ENCODE data around the gene DIAPH2.

Gene DIAPH2

DNA sequence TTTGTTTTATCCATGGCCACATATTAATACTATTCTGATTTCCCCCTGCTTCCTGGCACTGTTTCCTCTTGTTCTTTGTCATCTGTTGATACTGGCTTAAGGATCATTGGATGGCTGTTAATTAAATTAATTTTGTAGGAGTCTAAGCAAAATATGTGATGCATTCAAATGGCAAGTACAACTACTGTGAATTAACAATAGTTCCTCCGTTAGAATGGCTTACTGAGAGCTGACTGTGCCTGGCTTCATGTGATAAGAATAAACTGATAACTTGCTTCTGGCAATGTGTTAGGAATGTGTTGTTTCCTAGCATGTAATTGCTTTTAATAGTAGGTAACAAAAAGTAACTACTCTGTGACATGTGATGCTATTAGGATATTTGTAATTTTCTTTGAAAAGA lies 297.5 kb downstream of the DIAPH2 start:
- DNase-seq, result no peak

DNA sequence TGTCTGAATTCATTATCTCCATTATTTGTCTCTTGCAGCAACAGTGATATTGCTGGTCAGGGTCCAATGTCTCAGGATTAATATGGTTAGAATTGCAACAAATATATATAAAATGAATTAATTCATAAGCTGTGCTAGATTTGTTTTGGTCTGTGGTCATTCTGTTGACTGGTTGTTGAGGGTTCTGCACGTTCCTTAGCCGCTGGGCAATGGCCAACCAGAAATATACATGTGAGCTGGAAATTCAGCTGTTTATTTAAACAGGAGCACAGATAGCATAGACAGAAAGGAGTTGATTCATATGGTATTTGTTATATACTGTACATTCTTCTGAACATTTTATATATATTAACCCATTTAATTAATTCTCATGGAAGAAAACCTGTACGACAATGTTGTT lies 299.9 kb downstream of the DIAPH2 start:
- no peak for DNase-seq

DNA sequence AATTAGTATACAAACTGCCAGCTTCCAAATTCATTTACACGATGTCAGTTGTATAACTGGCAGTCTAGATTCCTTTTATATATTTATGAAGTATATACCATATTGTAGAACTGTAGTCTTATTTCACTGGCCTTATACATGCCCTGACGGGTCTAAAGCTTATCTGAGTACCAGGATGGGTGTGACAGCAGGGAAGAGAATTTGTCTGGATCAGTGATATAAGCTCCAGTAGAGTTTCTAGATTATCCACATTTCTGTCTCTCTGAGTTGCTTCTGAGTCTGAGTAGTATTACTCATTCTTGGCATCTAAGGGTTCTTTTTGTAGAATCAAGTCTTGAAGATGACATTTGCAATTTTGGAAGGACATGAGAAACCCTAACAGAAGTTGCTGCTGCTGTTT lies 300.4 kb downstream of the DIAPH2 start:
- DNase-seq, result no peak

DNA sequence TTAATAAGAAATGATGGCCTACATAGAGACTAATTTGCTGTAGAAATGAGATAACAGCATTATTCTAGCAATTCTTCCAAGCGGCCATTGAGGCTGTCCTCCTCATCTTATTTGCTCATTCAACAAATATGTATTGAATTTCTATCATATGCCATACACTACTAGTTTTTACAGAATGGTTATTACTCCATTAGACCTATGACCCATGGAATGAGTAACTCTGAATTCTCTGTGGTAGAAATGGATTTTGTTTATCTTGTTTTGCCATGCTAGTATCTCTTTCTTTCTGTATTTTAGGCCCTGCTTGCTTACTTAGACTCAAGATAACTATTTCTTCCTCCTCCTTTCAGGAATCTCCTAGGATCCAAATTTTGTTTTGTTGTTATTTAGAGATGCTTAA lies 302.6 kb downstream of the DIAPH2 start:
- DNase-seq, result no peak

DNA sequence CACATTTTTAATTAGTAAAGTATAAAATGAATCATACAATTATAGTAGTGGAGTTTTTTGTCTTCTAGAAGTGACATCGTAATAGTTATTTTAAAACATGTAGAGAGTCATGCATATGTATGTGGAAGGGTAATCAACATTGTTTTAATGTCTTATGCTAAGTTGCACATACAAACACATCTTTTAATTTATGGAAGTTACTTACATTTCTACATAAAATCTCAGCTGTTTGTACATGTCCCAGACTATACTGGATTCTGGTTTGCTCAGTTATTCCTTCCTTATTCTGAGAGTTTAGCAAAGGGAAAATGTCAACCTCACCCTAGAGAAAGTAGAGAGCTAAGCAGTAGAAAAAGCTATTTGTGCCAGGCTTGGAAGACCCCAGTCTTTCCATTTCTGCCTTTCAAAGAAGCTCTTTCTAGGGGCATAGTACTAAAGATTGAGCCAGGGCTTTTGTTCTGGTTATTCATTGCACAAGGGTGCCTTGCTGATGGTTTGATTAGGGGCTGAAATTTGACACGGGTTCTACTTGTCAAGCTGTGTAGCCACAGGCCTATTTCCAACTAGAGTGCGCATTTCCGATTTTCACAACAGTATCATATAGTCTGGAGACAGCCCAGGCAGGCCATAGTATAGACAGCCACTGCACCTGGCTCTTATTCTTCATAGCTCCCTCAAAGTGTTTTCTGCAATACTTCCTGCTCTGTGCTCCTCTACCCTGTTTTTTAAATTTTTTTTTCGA lies 305.4 kb downstream of the DIAPH2 start:
- peak; percentile 3 for DNase-seq

DNA sequence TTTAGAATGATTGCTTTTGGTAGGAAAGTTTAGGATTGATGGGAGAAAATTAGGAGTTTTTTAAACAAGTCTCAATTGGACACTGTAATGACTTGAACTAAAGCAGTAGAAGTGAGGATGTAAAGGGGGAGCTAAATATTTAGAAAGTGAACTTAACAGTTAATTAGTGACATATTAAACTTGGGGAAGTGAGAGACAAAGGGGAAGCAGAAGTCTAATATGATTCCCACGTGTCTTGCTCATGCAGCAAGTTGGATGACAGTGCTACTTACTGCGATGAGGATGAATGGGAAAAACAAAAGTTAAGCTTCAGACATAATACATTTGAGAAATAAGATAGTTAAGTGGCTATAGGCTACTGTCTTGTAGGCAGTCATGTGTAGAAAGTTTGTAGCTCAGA lies 309.5 kb downstream of the DIAPH2 start:
- no peak for DNase-seq

DNA sequence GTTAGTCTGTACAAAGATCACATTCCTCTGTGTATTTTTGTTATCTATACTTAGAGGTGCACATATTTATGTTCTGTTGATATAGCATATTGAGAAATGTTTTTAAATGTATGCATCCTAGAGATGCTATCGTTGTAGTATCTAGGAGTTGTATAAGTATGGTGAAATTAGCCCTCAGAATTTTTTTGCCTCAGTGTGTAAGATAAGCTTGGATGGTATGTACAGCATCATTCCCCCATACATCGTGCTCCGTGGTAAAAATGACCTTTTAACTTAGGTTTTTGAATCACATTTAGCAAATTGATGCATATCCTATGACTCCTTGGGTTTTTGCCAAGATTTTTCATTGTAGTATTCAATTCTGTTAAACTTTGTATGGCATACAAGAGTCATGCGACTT lies 312.6 kb downstream of the DIAPH2 start:
- no peak for DNase-seq

DNA sequence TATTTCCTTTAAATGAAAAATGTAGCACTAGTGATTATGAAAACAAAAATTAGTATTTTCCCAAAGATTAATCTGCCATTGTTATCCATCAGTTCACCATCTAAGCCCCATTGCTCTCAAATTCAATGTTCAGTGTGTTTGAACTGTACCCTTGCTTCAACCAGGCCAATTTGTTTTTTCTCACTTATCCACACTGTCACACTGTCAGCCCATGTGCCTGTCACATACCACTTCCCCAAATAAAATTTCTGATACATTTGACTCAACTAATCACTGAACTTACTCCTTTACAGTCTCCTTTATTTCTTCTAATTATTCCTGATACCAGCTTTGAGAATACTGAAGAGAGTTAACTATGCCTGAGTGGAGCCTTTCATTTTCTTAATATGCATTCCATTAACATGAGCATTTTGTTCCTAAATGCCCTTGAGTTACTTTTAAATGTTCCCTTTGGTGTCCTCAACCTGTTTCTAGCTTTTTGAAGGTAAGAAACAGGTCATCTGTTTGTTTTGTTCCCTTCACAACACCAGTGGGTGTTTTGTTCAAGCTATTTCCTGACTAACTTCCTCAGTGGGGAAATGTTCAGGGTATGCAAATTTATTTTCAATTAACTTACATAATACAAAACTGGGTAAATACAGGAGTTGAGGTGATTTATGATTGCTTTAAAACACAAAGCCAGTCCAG lies 316.2 kb downstream of the DIAPH2 start:
- DNase-seq, result no peak

DNA sequence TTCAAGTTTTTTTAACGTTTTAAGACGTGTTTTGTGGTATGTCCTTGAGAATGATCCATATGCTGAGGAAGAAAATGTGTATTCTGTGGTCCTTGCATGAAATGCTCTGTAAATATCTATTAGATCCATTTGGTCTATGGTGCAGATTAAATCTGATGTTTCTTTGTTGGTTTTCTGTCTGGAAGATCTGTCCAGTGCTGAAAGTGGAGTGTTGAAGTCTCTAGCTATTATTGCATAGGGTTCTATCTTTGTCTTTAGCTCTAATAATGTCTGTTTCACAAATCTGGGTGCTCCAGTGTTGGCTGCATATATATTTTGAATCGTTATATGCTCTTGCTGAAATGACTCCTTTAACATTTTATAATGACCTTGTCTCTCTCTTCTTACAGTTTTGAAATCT lies 321.5 kb downstream of the DIAPH2 start:
- no peak for DNase-seq

DNA sequence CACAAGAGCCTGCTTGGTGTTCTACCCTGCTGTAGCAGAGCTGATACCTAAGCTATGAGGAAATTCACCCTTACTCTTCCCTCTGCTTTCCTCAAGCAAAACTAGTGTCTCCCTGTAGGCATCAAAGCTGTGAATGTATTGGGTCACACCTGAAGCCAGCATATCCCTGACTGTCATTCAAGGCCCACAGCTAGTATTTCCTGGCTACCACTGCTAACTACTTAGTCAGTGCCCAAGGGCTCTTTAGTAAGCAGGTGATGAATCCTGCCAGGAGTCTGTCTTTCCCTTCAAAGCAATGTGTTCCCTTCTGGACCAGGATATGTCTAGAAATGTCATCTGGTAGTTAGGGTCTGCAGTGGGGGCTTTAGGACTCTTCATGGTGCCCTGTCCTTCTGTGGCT lies 324.7 kb downstream of the DIAPH2 start:
- no peak for DNase-seq

DNA sequence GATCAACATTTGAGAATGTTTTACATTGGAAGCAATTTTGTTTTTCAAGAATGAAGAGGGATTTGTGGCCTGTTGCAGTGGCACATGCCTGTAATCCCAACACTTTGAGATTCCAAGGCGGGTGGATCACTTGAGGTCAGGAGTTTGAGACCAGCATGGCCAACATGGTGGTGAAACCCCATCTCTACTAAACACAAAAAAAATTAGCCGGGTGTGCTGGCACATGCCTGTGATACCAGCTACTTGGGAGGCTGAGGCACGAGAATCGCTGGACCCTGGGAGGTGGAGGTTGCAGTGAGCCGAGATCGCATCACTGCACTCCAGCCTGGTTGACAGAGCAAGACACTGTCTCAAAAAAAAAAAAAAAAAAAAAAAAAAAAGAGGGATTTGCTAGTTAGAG lies 326.9 kb downstream of the DIAPH2 start:
- DNase-seq, result no peak

DNA sequence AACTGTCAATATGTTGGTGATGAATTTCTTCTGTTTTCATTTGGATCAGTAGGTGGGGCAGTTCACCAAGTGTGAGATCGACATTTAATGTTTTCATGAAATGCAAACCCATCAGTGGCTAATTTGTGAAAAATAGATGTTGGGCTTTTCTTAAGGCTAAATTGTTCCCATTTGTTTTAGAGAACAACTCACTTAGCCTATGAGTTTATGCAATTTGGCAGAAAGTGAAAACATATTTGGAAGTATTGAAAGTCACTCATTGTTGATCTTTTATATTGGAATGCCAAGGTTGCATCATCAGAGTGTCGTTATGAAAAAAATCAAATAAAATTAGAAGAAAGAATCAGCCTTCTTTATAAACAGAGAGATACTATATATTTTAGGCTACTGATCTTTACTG lies 331.5 kb downstream of the DIAPH2 start:
- peak; percentile 0 for DNase-seq

DNA sequence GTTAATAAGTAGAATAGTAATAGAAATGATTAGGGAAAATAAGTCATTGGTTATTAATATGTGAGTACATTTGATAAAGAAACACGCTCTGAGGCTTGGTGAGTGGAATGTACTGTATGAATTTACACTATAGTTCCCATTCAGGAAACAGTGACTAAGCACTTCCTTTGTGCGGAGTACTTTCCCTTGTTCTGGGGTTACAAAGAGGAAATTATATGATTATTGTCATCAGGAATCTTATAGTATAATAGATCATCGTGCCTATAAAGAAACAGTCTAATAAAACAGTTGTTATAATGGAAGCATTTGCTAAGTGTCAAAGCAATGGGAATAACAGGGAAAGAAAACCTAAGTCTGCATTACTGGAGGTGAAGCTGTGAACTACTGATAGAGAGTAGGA lies 337.0 kb downstream of the DIAPH2 start:
- no peak for DNase-seq

DNA sequence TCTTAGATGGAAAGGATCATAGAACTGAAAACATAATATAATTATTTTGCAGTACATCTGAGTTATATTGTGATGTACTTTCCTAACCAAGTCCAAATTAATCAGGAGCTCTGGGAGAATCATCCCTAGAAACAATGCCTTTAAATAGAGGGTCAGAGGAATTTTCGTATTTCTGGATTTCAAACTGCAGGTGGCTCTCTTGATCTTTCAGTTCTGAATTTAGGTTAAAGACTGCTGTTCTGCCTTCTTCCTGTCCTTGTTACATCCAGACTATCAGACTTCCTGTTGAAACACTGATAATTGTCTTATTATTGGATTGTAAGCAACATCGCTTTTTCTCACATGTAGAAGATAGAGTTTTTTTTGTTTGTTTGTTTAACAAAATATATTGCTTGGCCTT lies 341.8 kb downstream of the DIAPH2 start:
- peak; percentile 4 for DNase-seq

DNA sequence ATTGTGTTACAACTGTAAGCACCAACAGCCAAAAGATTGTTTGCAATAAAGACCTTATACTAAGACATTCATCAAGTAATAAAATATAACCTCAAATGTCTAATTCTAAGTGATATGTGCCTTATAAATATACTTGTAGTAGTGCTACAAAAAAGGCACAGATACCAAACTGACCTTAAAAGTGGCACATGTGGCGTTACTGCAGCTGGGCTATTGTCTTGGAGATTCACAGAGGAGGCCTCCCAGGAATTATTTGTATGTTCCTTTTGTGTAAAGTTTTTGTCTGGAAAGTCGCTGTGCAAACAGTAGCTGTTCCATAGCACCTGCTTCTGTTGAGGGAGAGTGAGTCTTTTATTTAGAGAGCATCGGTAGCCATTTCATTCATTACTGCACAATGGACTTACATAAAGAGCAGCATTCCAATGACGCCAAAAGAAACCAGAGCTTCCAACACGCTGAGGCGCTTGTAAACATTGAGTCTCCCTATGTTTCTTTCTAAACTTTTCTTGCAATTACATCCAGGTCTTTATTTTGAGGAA lies 342.8 kb downstream of the DIAPH2 start:
- peak; percentile 75 for DNase-seq

DNA sequence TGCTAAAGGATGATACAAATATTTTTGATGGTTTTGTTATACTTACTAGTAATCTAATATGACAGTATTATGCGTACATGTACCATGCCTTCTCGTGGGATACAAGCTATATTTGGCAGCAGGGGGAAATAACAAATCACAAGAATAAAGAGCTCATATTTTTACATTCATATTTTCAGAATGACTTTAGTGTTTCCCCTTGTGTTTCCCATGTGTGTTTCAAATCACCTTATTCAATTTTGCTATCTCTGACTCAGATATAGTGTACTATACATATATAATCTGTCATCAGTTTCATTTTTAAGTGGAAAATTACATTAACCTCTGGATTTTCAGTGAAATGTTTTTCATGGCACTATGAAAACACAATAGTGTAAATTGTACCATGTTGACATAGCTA lies 345.8 kb downstream of the DIAPH2 start:
- no peak for DNase-seq

DNA sequence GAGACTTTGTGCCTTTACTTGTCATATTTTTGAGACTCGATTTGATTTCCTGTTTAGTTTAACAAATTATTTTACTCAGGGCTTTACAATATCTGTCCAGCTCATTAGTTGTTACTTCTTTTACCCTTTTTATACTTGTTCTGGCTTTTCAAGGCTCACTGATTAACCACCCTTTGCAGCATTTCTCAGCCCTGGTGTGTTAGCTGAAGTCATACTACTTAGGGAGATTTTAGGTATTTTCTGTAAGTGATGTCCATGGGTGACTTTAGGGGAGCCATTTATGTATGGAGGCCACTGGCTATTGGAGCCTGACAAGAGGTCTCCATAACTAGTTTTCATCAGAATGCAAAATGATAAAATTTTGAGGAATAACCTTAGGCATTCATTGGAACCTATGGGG lies 346.3 kb downstream of the DIAPH2 start:
- no peak for DNase-seq

DNA sequence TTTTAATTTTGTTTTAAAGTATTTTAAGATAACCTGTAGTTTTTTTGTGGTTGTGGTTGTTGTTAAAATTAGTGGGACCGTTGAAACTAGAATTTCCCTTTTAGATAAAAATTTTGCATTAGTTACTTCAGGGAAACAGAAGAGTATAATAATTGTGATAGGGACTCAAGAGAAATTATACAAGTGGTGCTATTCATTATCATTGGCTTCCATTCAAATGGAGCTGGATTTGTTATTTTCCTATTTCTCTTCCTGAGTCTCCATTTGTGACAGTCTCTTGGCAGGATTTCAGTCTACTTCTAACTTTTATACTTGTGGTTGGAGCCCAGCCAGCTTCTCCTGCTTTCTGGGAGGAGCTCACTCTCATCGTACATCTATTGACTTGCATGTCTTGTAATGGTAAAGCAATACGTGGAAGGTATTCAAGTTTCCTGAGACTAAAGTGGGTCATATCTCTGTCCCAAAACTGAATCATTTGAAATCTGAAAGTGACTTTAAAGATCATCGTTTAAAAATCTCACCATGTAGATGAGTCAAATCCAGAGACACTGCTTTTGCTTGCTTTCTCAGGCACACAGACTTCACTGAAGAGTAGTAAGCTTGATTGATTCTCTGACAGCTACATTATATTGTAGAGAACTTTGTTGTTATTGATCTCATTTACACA lies 354.9 kb downstream of the DIAPH2 start:
- DNase-seq, result peak; percentile 90

DNA sequence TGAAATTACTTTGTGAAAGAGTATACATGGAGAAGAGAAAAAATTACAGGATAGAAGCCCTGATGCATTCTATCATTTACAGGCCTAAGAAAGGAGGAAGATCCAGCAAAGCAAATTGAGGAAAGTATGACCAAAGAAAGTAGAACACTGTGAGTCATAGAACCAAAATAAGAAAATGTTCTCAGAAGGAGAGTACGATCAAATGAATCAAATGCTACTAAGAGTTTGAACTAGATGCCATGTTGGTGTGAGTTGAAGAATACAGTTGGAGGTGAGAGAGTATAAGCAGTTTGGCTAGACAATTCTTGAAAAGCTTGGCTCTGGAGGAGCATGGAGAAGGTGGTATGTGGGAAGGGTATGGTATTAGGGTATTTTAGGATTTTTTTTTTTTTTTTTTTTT lies 360.8 kb downstream of the DIAPH2 start:
- DNase-seq, result no peak

DNA sequence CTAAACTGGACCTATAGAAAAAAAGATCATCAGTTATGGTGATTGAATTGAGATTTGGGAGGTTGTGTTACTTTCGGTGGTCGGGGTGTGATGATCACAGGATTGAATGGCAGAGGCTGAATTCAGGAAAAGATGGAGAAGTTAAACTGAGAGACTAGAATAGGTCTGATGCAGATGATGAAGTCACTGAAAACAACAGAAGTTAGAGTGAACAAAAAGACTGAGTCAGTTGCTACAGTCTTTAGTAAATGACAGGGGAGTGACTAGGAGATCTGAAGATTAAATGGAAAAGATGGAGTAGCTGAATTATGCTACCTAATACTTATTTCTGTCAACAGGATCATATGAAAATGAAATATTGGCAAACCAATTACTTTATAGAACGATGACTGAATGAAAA lies 362.2 kb downstream of the DIAPH2 start:
- DNase-seq, result no peak

DNA sequence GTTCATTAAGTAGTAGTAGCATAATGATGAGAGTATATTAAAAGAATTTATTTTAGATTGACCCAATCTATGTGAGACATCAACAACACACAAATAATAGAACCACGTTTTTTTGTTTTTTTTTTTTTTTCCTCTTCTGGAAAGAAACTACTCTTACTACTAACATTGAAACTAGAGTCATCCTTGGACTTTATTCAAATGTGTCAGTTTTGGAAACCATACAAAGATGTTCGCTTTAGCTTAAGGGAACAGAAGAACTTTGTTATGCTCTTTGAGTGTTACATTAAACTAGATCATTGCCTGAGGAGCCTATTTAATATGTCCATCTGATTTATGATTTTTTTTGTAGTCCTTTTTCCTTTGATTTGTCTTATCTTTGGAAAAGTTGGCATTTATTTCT lies 365.8 kb downstream of the DIAPH2 start:
- DNase-seq, result no peak

DNA sequence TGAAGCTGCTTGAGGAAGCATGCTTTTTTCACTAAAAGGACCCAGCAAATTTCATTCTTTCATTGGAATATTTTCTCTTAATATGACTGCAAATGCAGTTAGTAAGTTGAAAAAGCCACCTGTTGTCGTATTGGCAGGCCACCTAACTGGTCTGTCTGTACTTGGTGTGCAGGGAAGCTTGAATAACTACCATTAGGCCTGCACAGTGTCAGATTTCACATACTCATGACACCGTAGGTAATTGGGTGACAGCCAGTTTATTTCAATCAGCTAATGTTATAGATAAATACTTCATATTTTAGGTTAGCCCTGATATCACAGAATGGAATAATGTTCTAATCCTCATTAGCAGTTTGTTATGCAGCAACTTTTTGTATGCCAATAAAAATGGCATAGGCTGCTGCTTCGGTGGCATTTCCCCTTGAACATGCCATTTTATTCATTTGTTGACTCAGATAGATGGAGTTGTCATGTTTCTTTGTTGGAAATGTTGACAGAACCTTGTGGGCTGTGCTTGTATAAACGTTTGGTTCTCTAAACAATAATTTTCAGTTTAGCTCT lies 372.8 kb downstream of the DIAPH2 start:
- DNase-seq, result peak; percentile 89

DNA sequence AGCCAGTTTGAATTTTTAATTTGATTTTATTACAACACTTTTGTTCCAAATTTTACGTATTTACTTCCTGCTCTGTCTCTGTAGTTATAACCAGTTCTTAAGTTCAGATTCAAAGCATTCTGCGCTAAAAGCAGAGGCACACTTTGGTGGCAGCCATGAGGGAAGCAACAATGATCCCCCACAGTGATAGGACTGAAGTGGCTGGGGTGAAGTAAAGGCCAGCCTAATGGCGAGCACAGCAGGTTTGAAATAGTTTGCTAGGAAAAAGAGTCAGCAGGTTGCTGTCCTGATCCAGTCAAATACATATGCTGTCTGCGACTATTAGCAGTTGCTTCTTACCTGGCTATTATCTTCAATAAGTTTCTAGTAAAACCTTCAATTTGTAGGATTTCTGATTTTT lies 375.4 kb downstream of the DIAPH2 start:
- DNase-seq, result no peak

DNA sequence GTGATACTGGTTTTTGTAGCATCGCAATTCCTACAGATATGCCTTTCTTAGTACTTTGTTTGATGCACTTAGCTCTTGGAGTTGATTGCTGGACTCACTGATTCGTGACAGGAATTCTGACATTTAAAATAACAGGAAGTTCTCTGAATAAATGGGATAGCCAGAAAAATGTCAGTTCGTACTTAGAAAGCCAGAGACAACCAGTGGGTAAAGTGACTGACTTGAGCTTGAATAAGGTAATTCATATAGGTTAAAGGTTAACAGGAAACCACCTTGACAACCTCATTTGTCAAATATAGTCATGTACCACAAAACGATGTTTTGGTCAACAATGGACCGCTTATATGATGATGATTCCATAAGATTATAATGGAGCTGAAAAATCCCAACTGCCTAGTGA lies 380.4 kb downstream of the DIAPH2 start:
- DNase-seq, result no peak

All from NCI-H1105 treated with DMSO at 0.1 percent for 48 hours (cell line).